Measurements from ENCODE around the gene AGMAT. TPM values are rescaled to one million over a fixed set of nuclear protein-coding genes. Genes with fewer than 3 reads are reported as not detected.

Gene AGMAT
- total and polyA plus RNA-seq, 2 of the 8 experiments (the other 6 are each of a cell fraction or from before 2014, with no cell fraction given): 3.7 to 5.8 TPM

DNA sequence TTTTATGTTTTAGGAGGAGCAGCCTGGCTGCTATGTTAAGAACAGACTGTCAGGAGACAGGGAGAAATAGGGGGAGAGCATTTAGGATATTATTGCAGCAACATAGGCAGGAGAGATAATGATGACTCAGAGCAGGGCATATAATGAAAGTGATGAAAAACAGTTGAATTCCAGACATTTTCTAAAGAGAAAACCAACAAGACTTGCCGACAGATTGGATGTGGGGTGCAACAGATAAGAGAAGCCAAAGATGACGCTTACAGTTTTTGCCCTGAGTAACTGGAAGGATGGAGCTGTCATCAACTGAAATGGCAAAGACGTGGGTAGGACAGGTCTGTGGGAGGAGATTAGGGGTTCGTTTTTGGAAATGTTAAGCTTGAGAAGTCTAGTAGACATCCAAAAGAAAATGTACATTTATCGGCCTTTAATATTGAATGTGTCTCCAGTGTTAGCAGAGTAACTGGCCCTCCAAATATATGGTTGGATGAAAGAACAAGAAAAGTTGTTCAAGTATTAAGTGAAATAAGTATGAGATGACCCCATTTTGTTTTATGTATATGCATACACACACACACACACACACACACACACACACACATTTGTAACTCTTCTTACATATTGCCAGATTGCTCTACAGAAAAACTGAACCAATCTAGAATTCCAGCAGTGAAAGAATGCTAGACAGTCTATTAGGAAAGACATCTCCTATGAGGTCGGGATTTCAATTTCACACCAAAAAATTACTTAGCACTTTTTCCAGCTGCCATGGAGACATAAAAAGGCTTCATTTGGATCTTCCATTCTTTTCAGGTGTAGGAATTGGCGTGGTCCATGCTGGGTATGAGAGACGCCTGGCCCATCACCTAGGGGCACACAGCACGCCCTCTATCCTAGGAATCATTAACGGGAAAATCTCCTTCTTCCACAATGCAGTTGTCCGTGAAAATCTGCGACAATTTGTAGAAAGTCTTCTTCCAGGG is 41.0 kb downstream of the AGMAT start (continued):
- no peak for TF ChIP-seq SIX5 (IDR thresholded peaks at IDR 0.05; ENCODE audit: low read depth, low read length)
- no peak for TF ChIP-seq GABPA (IDR thresholded peaks at IDR 0.05; ENCODE audit: borderline replicate concordance, insufficient read depth, low read length)
